ENCODE data around the gene SPRN. TPM values are rescaled to one million over a fixed set of nuclear protein-coding genes. Genes with fewer than 3 reads are reported as not detected.
A peak's percentile ranks its signal among the peaks of the same experiment; 100 is the strongest.
"Not testable (repeated sequence)": the region's sequence is repeated elsewhere in the genome, so short reads cannot be mapped to it uniquely, and the experiment has no call there.

The SPRN gene
- total RNA-seq, 1 donor from 2014 or later: 0.28 TPM

DNA sequence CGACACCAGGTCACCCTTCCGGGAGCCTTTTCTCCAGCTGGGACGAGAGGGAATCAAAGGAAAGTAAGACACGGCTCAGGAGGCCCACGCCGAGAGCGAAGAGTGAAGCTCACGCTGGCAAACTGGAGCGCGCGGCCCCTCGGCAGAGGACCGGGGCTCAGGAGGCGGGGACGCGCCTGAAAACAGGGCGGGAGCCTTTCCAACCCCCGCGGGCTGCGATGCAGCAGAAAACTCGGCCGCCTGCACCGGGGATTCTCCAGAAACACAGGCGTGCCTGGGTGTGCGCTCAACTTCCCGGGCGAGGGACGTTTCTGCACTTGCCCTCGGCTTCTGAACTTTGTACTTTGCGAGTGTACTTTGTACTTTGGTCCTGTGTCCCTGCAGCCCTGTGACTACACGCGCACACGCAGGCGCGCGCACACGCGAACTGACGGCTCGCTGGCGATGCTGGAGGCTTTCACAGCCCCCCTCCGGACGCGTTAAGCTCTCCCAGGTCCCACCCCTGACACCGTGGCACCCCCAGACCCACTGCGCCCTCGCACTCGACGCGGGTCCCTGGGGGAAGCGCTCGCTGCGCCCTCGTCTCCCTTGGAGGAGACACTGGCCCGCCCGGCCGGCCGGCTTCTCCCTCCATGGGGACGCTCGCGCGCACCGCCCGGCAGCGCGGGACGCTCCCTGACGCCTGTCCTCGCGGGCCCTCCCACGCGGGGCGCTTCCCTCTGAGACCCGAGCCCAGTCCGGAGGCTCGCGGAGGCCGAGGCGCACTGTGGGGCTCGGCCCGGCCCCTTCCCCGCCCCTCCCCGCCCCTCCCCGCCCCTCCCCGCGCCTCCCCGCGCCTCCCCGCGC is 46.0 kb downstream of the SPRN start:
- peak; percentile 46 for DNase-seq (ENCODE audit: low spot score)
- Mint-ChIP-seq H3K36me3 (ENCODE audit: low read depth, unreplicated experiment) (no peaks in the 10 kb centered on the region), H3K4me1 (ENCODE audit: unreplicated experiment) (peaks cover 2% of the 10 kb centered on the region), H3K4me3 (ENCODE audit: unreplicated experiment) (peak overlapping the region; percentile 83), H3K27ac (ENCODE audit: unreplicated experiment) (no peak overlapping the region), H3K27me3 (ENCODE audit: unreplicated experiment) (peaks cover 27% of the 10 kb centered on the region), H3K9me3 (ENCODE audit: unreplicated experiment) (no peaks in the 10 kb centered on the region)
- TF ChIP-seq, protein P1, sequence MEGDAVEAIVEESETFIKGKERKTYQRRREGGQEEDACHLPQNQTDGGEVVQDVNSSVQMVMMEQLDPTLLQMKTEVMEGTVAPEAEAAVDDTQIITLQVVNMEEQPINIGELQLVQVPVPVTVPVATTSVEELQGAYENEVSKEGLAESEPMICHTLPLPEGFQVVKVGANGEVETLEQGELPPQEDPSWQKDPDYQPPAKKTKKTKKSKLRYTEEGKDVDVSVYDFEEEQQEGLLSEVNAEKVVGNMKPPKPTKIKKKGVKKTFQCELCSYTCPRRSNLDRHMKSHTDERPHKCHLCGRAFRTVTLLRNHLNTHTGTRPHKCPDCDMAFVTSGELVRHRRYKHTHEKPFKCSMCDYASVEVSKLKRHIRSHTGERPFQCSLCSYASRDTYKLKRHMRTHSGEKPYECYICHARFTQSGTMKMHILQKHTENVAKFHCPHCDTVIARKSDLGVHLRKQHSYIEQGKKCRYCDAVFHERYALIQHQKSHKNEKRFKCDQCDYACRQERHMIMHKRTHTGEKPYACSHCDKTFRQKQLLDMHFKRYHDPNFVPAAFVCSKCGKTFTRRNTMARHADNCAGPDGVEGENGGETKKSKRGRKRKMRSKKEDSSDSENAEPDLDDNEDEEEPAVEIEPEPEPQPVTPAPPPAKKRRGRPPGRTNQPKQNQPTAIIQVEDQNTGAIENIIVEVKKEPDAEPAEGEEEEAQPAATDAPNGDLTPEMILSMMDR (IDR thresholded peaks at IDR 0.05; ENCODE audit: unreplicated experiment): no peak

DNA sequence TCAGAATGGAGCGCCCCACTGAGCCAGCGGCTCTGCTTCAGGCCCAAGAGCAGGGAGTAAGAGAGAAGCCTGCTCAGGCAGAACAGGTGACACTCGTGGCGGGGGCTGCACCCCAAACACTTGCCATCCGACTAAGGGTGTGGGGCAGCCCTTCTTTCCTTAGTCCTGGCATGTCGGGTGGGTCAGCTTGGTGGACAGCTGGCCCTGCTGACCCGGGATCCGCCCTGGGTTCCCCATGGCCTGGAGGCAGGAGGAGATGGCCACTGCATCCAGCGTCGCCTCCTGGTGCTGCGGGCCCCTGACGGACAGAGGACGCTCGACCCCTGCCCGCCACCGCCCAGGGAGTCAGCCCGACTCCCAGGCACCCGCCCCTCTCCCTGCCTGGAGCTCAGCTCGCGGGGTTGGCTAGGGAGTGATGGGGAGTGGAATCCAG is 46.6 kb downstream of the SPRN start:
- H3K4me3 Mint-ChIP-seq (ENCODE audit: unreplicated experiment): peak overlapping the region; percentile 83
- peaks cover 27% of the 10 kb centered on the region for H3K27me3 Mint-ChIP-seq (ENCODE audit: unreplicated experiment)
- H3K36me3 Mint-ChIP-seq (ENCODE audit: low read depth, unreplicated experiment): no peaks in the 10 kb centered on the region
- H3K9me3 Mint-ChIP-seq (ENCODE audit: unreplicated experiment): no peaks in the 10 kb centered on the region
- TF ChIP-seq, protein P1 (IDR thresholded peaks at IDR 0.05; ENCODE audit: unreplicated experiment): no peak
- peaks cover 2% of the 10 kb centered on the region for H3K4me1 Mint-ChIP-seq (ENCODE audit: unreplicated experiment)
- DNase-seq (ENCODE audit: low spot score): no peak
- H3K27ac Mint-ChIP-seq (ENCODE audit: unreplicated experiment): no peak overlapping the region

DNA sequence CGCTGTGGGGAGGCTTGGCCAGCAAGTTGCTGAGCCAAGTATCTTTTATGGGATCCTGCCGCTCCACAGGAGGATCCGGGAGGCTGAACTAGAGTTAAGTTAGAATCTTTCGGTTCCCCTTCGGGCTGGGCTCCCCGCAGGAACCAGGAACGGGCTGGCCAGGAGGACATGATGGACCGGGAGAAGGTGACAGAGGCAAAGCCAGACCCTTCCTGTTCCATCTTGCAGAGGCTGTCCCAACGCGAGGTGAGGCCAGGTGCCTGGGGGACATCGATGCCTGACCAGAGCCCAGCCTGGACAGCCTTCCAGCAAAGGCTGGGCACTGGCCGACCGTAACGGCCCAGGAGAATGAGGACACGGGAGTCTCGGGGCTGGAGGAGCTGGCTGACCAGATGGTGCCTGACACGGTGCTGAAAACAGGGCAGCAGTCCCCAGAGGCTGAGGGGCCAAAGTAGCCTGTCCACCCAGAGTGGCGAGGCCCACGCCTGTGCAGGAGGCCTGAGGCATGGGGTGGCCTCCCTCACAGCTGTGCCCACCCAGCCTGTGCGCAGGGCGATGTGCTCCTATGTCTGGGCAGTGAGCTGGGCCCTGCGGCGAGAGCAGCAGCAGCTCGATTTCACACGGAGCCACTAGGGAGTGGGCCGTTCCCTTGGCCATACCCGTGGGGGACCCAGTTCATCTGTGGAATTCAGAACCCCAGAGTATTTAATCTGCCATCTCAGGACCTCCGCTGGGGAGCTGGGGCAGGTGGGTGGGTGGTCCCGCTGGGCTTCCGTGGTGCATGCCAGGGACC is 47.2 kb downstream of the SPRN start:
- Mint-ChIP-seq H3K4me1 (ENCODE audit: unreplicated experiment) (peaks cover 2% of the 10 kb centered on the region), H3K27ac (ENCODE audit: unreplicated experiment) (no peak overlapping the region), H3K9me3 (ENCODE audit: unreplicated experiment) (no peaks in the 10 kb centered on the region), H3K4me3 (ENCODE audit: unreplicated experiment) (no peak overlapping the region), H3K36me3 (ENCODE audit: low read depth, unreplicated experiment) (no peaks in the 10 kb centered on the region), H3K27me3 (ENCODE audit: unreplicated experiment) (peaks cover 27% of the 10 kb centered on the region)
- TF ChIP-seq, protein P1 (IDR thresholded peaks at IDR 0.05; ENCODE audit: unreplicated experiment): no peak
- DNase-seq (ENCODE audit: low spot score): no peak

DNA sequence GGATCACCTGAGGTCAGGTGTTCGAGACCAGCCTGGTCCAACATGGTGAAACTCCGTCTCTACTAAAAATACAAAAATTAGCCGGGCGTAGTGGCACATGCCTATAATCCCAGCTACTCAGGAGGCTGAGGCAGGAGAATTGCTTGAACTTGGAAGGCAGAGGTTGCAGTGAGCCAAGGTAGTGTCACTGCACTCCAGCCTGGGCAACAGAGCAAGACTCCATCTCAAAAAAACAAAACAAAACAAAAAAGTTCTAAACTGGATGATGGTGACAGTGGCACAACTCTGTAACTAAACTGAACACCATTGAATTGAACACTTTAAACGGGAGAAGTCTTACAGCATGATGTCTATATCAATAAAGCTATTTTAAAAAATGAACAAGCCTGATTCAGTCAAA is 48.2 kb downstream of the SPRN start:
- peaks cover 27% of the 10 kb centered on the region for H3K27me3 Mint-ChIP-seq (ENCODE audit: unreplicated experiment)
- not testable (repeated sequence) for H3K4me1 Mint-ChIP-seq (ENCODE audit: unreplicated experiment); H3K27ac Mint-ChIP-seq (ENCODE audit: unreplicated experiment); DNase-seq (ENCODE audit: low spot score); H3K9me3 Mint-ChIP-seq (ENCODE audit: unreplicated experiment); H3K36me3 Mint-ChIP-seq (ENCODE audit: low read depth, unreplicated experiment)
- peak overlapping the region; percentile 79 for H3K4me3 Mint-ChIP-seq (ENCODE audit: unreplicated experiment)

DNA sequence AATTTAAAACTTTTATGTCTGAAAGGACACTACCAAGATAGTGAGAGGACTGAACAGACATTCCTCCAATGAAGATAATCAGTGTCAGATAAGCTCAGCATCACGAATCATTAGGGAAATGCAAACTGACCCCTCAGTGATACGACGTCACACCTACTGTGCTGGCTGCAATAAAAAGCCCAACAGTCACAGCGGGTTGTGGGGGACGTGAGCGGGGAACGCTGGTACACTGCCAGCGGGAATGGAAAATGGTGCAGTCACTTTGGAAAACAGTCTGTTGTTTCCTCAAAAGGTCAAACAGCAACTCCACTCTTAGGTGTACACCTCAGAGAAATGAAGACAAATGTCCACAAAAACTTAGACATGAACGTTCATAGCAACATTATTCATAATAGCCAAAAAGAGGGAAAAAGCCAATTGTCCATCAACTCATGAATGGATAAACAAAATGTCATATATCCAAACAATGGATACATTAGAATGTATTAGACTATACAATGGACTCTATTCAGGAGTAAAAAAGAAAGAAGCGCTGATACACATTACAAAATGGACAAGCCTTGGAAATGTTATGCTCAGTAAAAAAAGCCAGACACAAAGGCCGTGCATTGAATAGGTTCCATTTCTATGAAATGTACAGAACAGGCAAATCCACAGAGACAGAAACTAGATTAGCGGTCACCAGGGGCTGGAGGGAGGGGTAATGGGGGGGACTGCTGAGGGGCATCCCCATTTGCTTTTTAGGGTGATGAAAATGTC is 48.9 kb downstream of the SPRN start:
- Mint-ChIP-seq H3K36me3 (ENCODE audit: low read depth, unreplicated experiment) (peaks cover 2% of the 10 kb centered on the region), H3K4me3 (ENCODE audit: unreplicated experiment) (no peak overlapping the region), H3K4me1 (ENCODE audit: unreplicated experiment) (peaks cover 4% of the 10 kb centered on the region), H3K27ac (ENCODE audit: unreplicated experiment) (no peak overlapping the region), H3K9me3 (ENCODE audit: unreplicated experiment) (no peaks in the 10 kb centered on the region), H3K27me3 (ENCODE audit: unreplicated experiment) (peaks cover 25% of the 10 kb centered on the region)
- DNase-seq (ENCODE audit: low spot score): no peak
- TF ChIP-seq, protein P1 (IDR thresholded peaks at IDR 0.05; ENCODE audit: unreplicated experiment): no peak

Data from endothelial cell (in vitro differentiated cells).